GM21423 (cell line): ENCODE results near the gene NLRP13.
"Not testable (repeated sequence)": the region's sequence is repeated elsewhere in the genome, so short reads cannot be mapped to it uniquely, and the experiment has no call there.

Source experiments
- ATAC-seq: cut with Tn5 transposase; IDR thresholded peaks from one replicate; pipeline ENCODE4 v1.9.1; 2021; ENCODE audit warnings: mild to moderate bottlenecking, moderate library complexity; ENCODE audit not compliant: unreplicated experiment

Gene NLRP13

GRCh38 chr19:55931936-55932386 lies at the start of gene NLRP13:
Gene NLRP13, minus strand, starts transcription at chr19:55932336. Its CDS starts 25 bp downstream, at chr19:55932311.
- no peak for ATAC-seq

- no peak for ATAC-seq
Observed at GRCh38 chr19:55980415-55980814, 48.3 kb upstream of the NLRP13 start.

GRCh38 chr19:55973982-55974381 lies 41.8 kb upstream of the NLRP13 start:
- ATAC-seq = no peak

GRCh38 chr19:55962186-55962585 lies 30.1 kb upstream of the NLRP13 start:
- ATAC-seq = no peak

GRCh38 chr19:55959996-55960675 lies 28.0 kb upstream of the NLRP13 start:
- no peak for ATAC-seq

- no peak for ATAC-seq
Observed at GRCh38 chr19:55958356-55958755, 26.2 kb upstream of the NLRP13 start.

- ATAC-seq = no peak
Observed at GRCh38 chr19:55956431-55956830, 24.3 kb upstream of the NLRP13 start.

- not testable (repeated sequence) for ATAC-seq
Observed at GRCh38 chr19:55950566-55950965, 18.4 kb upstream of the NLRP13 start.

- no peak for ATAC-seq
Observed at GRCh38 chr19:55947532-55947931, 15.4 kb upstream of the NLRP13 start, which contains the start of gene NLRP8. Gene NLRP8, plus strand, starts transcription at chr19:55947832.

GRCh38 chr19:55940306-55940705 lies 8.2 kb upstream of the NLRP13 start:
- no peak for ATAC-seq

GRCh38 chr19:55939206-55939605 lies 7.1 kb upstream of the NLRP13 start:
- no peak for ATAC-seq

GRCh38 chr19:55935206-55935605 lies 3.1 kb upstream of the NLRP13 start:
- no peak for ATAC-seq

GRCh38 chr19:55930996-55931515 lies 1.1 kb downstream of the NLRP13 start:
- ATAC-seq = no peak

GRCh38 chr19:55929258-55929657 lies 2.9 kb downstream of the NLRP13 start:
- ATAC-seq = not testable (repeated sequence)

- ATAC-seq = no peak
Observed at GRCh38 chr19:55927991-55928390, 4.1 kb downstream of the NLRP13 start.

- no peak for ATAC-seq
Observed at GRCh38 chr19:55923556-55923955, 8.6 kb downstream of the NLRP13 start.

GRCh38 chr19:55913643-55914268 lies 18.4 kb downstream of the NLRP13 start:
- no peak for ATAC-seq

- ATAC-seq = no peak
Observed at GRCh38 chr19:55912916-55913315, 19.2 kb downstream of the NLRP13 start.

GRCh38 chr19:55909801-55910200 lies 22.3 kb downstream of the NLRP13 start:
- no peak for ATAC-seq

- ATAC-seq = no peak
Observed at GRCh38 chr19:55907746-55908145, 24.4 kb downstream of the NLRP13 start.

- ATAC-seq = no peak
Observed at GRCh38 chr19:55907286-55907685, 24.9 kb downstream of the NLRP13 start.

- ATAC-seq = no peak
Observed at GRCh38 chr19:55902080-55902751, 29.9 kb downstream of the NLRP13 start.
